ENCODE data around the gene ZC3H12A. TPM values are rescaled to one million over a fixed set of nuclear protein-coding genes. Genes with fewer than 3 reads are reported as not detected.

ZC3H12A gene
- total and polyA plus RNA-seq, 2 experiments from 2014 or later, result 30.8 to 46.2 TPM

DNA sequence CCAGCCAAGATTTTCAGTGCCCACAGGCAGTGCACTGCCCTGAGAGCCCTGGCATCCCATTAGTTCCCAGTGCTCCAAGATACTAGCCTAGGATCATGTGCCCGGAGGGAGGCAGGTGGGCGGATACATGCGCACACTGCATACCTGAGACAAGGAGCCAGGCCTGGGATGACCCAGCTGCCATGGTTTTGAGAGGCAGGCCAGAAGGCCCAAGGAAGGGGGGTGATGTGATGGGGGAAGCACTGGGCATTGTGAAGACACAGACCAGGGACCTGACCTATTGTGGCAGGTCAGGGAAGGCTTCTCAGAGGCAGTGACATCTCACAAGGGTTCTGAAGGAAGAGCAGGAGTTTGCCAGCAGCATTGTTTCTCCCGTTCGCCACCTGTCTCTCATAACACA is 3.6 kb downstream of the ZC3H12A start:
- peak; percentile 22 for DNase-seq (ENCODE audit: low spot score)
- TF ChIP-seq EZH2 (IDR thresholded peaks at IDR 0.05; ENCODE audit: borderline replicate concordance), result no peak
- TF ChIP-seq, protein P1, sequence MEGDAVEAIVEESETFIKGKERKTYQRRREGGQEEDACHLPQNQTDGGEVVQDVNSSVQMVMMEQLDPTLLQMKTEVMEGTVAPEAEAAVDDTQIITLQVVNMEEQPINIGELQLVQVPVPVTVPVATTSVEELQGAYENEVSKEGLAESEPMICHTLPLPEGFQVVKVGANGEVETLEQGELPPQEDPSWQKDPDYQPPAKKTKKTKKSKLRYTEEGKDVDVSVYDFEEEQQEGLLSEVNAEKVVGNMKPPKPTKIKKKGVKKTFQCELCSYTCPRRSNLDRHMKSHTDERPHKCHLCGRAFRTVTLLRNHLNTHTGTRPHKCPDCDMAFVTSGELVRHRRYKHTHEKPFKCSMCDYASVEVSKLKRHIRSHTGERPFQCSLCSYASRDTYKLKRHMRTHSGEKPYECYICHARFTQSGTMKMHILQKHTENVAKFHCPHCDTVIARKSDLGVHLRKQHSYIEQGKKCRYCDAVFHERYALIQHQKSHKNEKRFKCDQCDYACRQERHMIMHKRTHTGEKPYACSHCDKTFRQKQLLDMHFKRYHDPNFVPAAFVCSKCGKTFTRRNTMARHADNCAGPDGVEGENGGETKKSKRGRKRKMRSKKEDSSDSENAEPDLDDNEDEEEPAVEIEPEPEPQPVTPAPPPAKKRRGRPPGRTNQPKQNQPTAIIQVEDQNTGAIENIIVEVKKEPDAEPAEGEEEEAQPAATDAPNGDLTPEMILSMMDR (IDR thresholded peaks at IDR 0.05; ENCODE audit: poor library complexity), result no peak
- no peaks in the 10 kb centered on the region for H4K20me1 ChIP-seq (ENCODE audit: insufficient read depth, poor library complexity, severe bottlenecking)
- H3K9me2 ChIP-seq (replicated peaks; ENCODE audit: insufficient read depth), result no peaks in the 10 kb centered on the region
- no peaks in the 10 kb centered on the region for H3K36me3 ChIP-seq (replicated peaks; ENCODE audit: insufficient read depth, low read depth)
- peak overlapping the region; percentile 95 for H3K4me2 ChIP-seq
- WGBS (ENCODE audit: low lambda C conversion rate, missing lambda C conversion rate), result 84% methylated on average over 5 of the region's 5 CpGs
- H3K4me1 ChIP-seq (ENCODE audit: insufficient read depth), result peaks cover 44% of the 10 kb centered on the region
- no peaks in the 10 kb centered on the region for H3K27me3 ChIP-seq
- peak overlapping the region; percentile 99 for H3K27ac ChIP-seq
- H3K79me2 ChIP-seq, result peaks cover 54% of the 10 kb centered on the region
- peak overlapping the region; percentile 4 for H3K4me3 ChIP-seq
- H3K9me3 ChIP-seq (ENCODE audit: low read depth), result no peaks in the 10 kb centered on the region
- H2AFZ ChIP-seq, result no peak overlapping the region

DNA sequence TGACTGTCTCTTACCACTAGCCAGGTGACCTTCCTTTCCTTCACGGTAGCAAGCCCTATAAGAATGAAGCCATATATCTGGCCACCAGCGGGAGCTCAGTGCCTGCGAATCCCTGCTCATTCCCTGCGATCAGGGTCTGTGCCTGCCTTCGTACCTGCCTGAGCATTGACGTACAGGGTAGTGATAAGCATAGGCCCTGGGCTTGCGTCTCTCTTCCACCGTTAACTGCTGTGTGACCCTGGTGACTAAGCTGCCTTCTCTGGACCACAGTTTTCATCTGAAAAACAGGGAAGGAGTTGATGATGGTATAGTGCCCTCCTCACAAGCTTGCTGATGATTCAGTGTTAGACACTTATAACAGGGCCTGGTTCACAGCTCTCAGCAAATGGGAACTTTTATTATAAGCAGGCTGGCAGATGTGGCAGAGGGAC is 4.1 kb downstream of the ZC3H12A start:
- no peaks in the 10 kb centered on the region for H4K20me1 ChIP-seq (ENCODE audit: insufficient read depth, poor library complexity, severe bottlenecking)
- H3K4me1 ChIP-seq (ENCODE audit: insufficient read depth), result peaks cover 39% of the 10 kb centered on the region
- no peak overlapping the region for H3K4me3 ChIP-seq
- peak overlapping the region; percentile 95 for H3K4me2 ChIP-seq
- H3K27me3 ChIP-seq, result no peaks in the 10 kb centered on the region
- H3K27ac ChIP-seq, result peak overlapping the region; percentile 99
- no peaks in the 10 kb centered on the region for H3K9me3 ChIP-seq (ENCODE audit: low read depth)
- 83% methylated on average over 8 of the region's 8 CpGs for WGBS (ENCODE audit: low lambda C conversion rate, missing lambda C conversion rate)
- TF ChIP-seq EZH2 (IDR thresholded peaks at IDR 0.05; ENCODE audit: borderline replicate concordance) (no peak), EZH2phosphoT487 (IDR thresholded peaks at IDR 0.05; ENCODE audit: low read depth, severe bottlenecking, unreplicated experiment) (no peak)
- TF ChIP-seq, protein P1 (IDR thresholded peaks at IDR 0.05; ENCODE audit: poor library complexity), result no peak
- peaks cover 52% of the 10 kb centered on the region for H3K79me2 ChIP-seq
- H3K9me2 ChIP-seq (replicated peaks; ENCODE audit: insufficient read depth), result no peaks in the 10 kb centered on the region
- no peaks in the 10 kb centered on the region for H3K36me3 ChIP-seq (replicated peaks; ENCODE audit: insufficient read depth, low read depth)
- H2AFZ ChIP-seq, result no peak overlapping the region
- DNase-seq (ENCODE audit: low spot score), result peak; percentile 42

DNA sequence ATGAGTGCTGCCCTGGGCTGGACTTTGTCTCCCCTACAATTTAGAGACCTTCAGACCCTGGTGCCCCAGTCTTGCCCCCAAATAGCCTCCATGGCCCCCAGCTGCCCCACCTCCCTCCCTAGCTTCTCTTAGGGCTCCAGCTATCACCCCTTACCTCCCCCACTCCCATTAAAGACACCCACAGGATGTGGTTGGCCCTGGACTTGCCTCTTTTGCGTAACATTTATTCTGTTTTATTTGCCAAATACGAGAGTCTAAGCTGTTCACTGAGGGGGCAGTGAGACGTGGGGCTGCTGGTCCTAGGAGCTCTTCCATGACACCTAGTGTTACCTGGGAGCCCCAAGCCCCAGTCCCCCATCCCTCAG is 4.5 kb downstream of the ZC3H12A start:
- WGBS (ENCODE audit: low lambda C conversion rate, missing lambda C conversion rate), result 64% methylated on average over 3 of the region's 3 CpGs
- DNase-seq (ENCODE audit: low spot score), result no peak

DNA sequence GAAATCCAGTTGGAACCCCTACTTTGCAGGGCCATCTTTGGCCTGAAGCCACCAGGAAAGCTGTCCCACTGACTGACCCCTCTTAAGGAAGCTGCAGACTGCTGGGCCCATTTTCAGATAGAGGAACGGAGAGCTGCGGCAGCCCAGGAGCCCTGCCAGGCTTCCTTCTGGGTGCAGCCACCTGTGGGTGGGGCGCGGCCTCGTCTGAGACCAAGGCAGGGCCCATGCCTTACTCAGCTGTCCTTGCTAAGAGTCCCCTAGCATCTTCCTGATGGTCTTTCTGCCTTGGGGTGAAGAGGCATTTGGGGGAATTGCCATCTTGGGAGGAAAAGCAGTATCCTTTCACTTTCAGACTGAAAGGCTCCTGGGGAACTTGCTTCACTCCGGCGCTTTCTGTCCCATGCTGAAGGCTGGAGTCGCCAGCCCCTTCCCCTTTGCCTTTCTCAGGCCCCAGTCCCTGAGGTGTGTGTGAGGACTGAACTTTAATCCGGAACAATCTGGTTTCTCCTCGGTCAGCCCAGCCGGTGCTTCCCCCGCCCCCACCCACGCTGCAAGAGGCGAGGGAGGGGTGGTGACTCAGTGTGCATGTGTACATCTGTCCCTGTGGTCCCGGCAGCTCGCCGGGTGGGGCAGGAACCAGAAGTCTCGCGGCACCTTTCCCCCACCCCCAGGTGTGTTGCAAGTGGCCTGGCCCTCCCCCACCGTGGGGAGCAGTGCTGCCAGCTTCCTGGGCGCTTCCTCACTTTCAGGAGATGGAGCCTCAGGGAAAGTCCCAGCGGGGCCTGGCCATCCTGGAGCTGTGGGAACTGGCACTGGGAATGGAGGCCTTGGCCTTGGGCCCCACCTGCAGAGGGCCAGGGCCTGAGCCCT is 5.1 kb downstream of the ZC3H12A start:
- H3K9me3 ChIP-seq (ENCODE audit: low read depth), result no peaks in the 10 kb centered on the region
- no peaks in the 10 kb centered on the region for H3K36me3 ChIP-seq (replicated peaks; ENCODE audit: insufficient read depth, low read depth)
- peaks cover 35% of the 10 kb centered on the region for H3K4me1 ChIP-seq (ENCODE audit: insufficient read depth)
- no peaks in the 10 kb centered on the region for H3K9me2 ChIP-seq (replicated peaks; ENCODE audit: insufficient read depth)
- peak; percentile 96 for DNase-seq (ENCODE audit: low spot score)
- TF ChIP-seq EZH2phosphoT487 (IDR thresholded peaks at IDR 0.05; ENCODE audit: low read depth, severe bottlenecking, unreplicated experiment) (no peak), EZH2 (IDR thresholded peaks at IDR 0.05; ENCODE audit: borderline replicate concordance) (no peak)
- TF ChIP-seq, protein P1 (IDR thresholded peaks at IDR 0.05; ENCODE audit: poor library complexity), result no peak
- no peaks in the 10 kb centered on the region for H3K27me3 ChIP-seq
- peak overlapping the region; percentile 95 for H3K4me2 ChIP-seq
- no peaks in the 10 kb centered on the region for H4K20me1 ChIP-seq (ENCODE audit: insufficient read depth, poor library complexity, severe bottlenecking)
- no peak overlapping the region for H2AFZ ChIP-seq
- H3K79me2 ChIP-seq, result peaks cover 52% of the 10 kb centered on the region
- peak overlapping the region; percentile 99 for H3K27ac ChIP-seq
- no peak overlapping the region for H3K4me3 ChIP-seq
- WGBS (ENCODE audit: low lambda C conversion rate, missing lambda C conversion rate), result 36% methylated on average over 22 of the region's 22 CpGs

More for the DNA sequence above, 4.5 kb downstream of the ZC3H12A start:
- Histone ChIP-seq H3K27me3 (no peaks in the 10 kb centered on the region), H3K27ac (peak overlapping the region; percentile 99), H3K9me3 (ENCODE audit: low read depth) (no peaks in the 10 kb centered on the region), H2AFZ (no peak overlapping the region), H3K36me3 (replicated peaks; ENCODE audit: insufficient read depth, low read depth) (no peaks in the 10 kb centered on the region), H3K79me2 (peaks cover 52% of the 10 kb centered on the region), H4K20me1 (ENCODE audit: insufficient read depth, poor library complexity, severe bottlenecking) (no peaks in the 10 kb centered on the region), H3K4me3 (no peak overlapping the region), H3K4me2 (peak overlapping the region; percentile 95), H3K4me1 (ENCODE audit: insufficient read depth) (peaks cover 35% of the 10 kb centered on the region), H3K9me2 (replicated peaks; ENCODE audit: insufficient read depth) (no peaks in the 10 kb centered on the region)
- TF ChIP-seq EZH2 (IDR thresholded peaks at IDR 0.05; ENCODE audit: borderline replicate concordance), result no peak
